ENCODE data around the gene PLCL2. TPM values are rescaled to one million over a fixed set of nuclear protein-coding genes. Genes with fewer than 3 reads are reported as not detected.

Gene PLCL2
- total and polyA plus RNA-seq, 4 donors, result 1.5 to 16.5 (median 9.4) TPM

- TF ChIP-seq REST (IDR thresholded peaks at IDR 0.05) (no peak), FOXA2 (IDR thresholded peaks at IDR 0.05) (no peak), MAX (IDR thresholded peaks at IDR 0.05) (no peak), TAF1 (conservative IDR thresholded peaks at IDR 0.05) (no peak), ATF3 (IDR thresholded peaks at IDR 0.05) (no peak), YY1 (IDR thresholded peaks at IDR 0.05) (no peak), RAD21 (IDR thresholded peaks at IDR 0.05) (no peak), FOXA1 (IDR thresholded peaks at IDR 0.05) (no peak), EGR1 (IDR thresholded peaks at IDR 0.05; ENCODE audit: low read depth in 2 of 2) (no peak)
These were observed 2.4 kb downstream of the PLCL2 start (continued) for GRCh38 chr3:16887130-16887529.

- Histone ChIP-seq H3K9ac (ENCODE audit: low read depth in 1 of 2, low read length in 2 of 2) (peak overlapping the region in 1 of 2 donors; percentile 43), H3K4me3 (ENCODE audit: low read depth in 1 of 3, low read length in 3 of 3) (no peak overlapping the region), H3K4me1 (ENCODE audit: control insufficient read depth in 4 of 4, insufficient read depth in 4 of 4, low read length in 3 of 4) (peaks cover 2 to 44% (median 18%) of the 10 kb centered on the region in 4 donors), H3K36me3 (ENCODE audit: control insufficient read depth in 4 of 4, insufficient read depth in 3 of 4, low read depth in 1 of 4, low read length in 3 of 4) (no peaks in the 10 kb centered on the region), H3K27ac (ENCODE audit: low read depth in 1 of 2, low read length in 2 of 2) (peak overlapping the region in 1 of 2 donors; percentile 26), H3K27me3 (ENCODE audit: control insufficient read depth in 4 of 4, insufficient read depth in 4 of 4, low read length in 3 of 4) (no peaks in the 10 kb centered on the region), H3K9me3 (ENCODE audit: control insufficient read depth in 4 of 4, low read length in 3 of 4) (no peaks in the 10 kb centered on the region)
- TF ChIP-seq ATF3 (IDR thresholded peaks at IDR 0.05), result no peak
- no peak for TF ChIP-seq FOXA1 (IDR thresholded peaks at IDR 0.05)
- no peak for TF ChIP-seq SP1 (IDR thresholded peaks at IDR 0.05)
- TF ChIP-seq RXRA (IDR thresholded peaks at IDR 0.05), result no peak
- no peak for TF ChIP-seq MAX (IDR thresholded peaks at IDR 0.05)
- TF ChIP-seq EGR1 (IDR thresholded peaks at IDR 0.05; ENCODE audit: low read depth in 2 of 2), result no peak
- TF ChIP-seq TAF1 (conservative IDR thresholded peaks at IDR 0.05), result no peak
- TF ChIP-seq HNF4G (IDR thresholded peaks at IDR 0.05), result no peak
- no peak for TF ChIP-seq CTCF (IDR thresholded peaks at IDR 0.05; ENCODE audit: low read depth, low read length, missing input control)
- no peak for TF ChIP-seq YY1 (IDR thresholded peaks at IDR 0.05)
- TF ChIP-seq ZBTB33 (IDR thresholded peaks at IDR 0.05), result no peak
- TF ChIP-seq JUND (IDR thresholded peaks at IDR 0.05), result no peak
- no peak for TF ChIP-seq GABPA (IDR thresholded peaks at IDR 0.05 in 1 of 2, conservative IDR thresholded peaks at IDR 0.05 in 1 of 2)
- no peak for TF ChIP-seq REST (IDR thresholded peaks at IDR 0.05)
- TF ChIP-seq NR2F2 (IDR thresholded peaks at IDR 0.05), result no peak
- TF ChIP-seq FOXA2 (IDR thresholded peaks at IDR 0.05), result no peak
- TF ChIP-seq RAD21 (IDR thresholded peaks at IDR 0.05), result no peak
- DNase-seq (ENCODE audit: low spot score), result no peak
- WGBS, result 9% methylated on average over 3 of the region's 3 CpGs
These were observed 3.6 kb downstream of the PLCL2 start for GRCh38 chr3:16888356-16888755.
